LNCAP (cell line): ENCODE measurements around the gene LMAN2.

ENCODE experiments used
- TF ChIP-seq, protein P1 (sequence below): fragments of 450-650 bp; IDR thresholded peaks from 2 replicates; pipeline ENCODE4 v1.5.1; 2017; ENCODE audit warnings: mild to moderate bottlenecking

The LMAN2 gene

DNA sequence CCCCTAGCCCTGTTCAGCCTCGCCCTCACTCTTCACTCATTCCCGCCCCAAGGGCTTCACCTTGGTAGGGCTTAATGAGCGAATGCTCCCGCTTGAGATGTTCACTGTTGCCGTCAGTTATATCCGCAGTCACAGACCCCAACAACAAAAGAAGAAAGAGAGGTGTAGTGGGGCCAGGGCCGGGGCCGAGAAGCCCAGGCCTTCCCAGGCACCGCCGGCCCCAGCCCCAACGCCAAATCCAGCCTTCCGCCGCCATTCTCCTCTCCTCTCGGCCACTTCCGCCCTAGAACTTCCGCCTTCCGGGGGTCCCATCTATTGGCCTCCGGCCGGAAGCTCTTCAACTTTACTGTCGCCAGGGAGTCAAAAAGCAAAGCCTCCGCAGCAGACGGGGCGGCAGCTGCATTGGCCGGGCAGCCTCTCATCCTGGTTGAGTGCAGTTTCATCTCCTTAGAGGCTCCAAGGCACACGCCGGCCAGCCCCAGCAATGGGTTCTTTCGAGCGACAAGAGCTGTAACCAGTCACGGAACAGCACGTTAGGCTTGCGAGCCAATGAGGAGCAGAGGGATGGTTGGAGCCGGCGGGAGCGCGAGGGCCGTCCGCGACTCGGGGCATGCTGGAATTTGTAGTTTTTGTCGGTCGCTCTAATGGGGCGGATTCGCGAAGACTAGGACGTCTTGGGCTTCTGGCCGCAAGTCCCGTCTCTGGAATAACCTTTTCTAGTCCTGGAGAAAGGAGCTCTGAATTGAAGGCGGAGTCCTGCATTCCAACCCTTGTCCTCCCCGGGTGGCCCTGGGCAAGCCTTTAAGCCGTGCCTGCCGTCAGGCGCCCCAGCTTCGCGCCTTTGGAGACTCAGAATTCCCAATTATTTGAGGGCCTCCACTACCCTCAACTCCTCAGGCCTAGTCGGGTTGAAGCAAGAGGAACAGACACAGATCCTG lies at the start of gene LMAN2:
LMAN2 (minus strand) TSS at position 277 of the 938 bp plus-strand sequence; CDS start at position 256, 21 bp downstream.
- TF ChIP-seq, protein P1, sequence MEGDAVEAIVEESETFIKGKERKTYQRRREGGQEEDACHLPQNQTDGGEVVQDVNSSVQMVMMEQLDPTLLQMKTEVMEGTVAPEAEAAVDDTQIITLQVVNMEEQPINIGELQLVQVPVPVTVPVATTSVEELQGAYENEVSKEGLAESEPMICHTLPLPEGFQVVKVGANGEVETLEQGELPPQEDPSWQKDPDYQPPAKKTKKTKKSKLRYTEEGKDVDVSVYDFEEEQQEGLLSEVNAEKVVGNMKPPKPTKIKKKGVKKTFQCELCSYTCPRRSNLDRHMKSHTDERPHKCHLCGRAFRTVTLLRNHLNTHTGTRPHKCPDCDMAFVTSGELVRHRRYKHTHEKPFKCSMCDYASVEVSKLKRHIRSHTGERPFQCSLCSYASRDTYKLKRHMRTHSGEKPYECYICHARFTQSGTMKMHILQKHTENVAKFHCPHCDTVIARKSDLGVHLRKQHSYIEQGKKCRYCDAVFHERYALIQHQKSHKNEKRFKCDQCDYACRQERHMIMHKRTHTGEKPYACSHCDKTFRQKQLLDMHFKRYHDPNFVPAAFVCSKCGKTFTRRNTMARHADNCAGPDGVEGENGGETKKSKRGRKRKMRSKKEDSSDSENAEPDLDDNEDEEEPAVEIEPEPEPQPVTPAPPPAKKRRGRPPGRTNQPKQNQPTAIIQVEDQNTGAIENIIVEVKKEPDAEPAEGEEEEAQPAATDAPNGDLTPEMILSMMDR, result no peak

DNA sequence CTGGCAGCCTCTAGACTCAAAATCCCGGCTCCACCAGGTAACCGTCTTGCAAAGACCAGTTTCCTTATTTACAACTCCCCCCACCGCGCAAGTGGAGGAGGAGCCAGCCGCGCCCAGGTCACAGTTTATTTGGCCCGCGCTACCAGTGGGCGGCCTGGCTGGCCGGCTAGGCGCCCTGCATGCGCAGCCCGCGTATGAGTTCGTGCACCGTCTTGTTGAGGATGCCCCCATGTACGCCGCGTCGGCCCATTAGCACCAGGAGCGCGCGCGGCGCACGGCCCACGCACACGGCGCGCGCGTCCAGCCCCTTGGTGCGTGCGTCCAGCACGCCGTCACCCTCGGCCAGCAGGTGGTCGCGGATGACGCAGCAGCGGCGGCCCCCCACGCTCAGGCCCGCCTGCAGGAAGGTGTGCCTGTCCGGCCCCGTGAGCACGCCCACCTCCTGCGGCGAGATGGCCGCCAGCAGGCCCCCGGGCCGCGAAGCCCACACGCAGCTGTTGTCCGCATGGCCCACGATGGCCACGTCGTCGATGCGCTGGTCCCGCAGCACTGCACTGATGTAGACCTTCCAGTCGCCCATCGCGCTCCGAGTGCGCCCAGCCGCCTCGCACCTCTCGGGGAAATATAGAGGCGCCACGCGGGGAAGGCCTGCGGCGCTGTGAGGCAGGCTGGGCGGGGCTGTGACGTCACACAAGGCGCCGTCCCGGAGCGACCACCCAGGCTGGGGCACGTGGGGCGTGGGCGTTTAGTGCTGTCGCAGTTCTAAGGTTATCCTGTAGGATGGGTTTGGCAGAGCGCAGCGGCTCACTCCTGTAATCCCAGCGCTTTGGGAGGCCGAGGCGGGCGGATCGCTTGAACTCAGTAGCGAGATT lies 48.8 kb upstream of the LMAN2 start, which contains the start of gene PFN3:
PFN3 (minus strand) TSS at position 665 of the 872 bp plus-strand sequence; CDS start at position 580, 85 bp downstream.
- TF ChIP-seq, protein P1, result no peak

- TF ChIP-seq, protein P1, result no peak
These were observed 46.5 kb upstream of the LMAN2 start for GRCh38 chr5:177397875-177398390.

DNA sequence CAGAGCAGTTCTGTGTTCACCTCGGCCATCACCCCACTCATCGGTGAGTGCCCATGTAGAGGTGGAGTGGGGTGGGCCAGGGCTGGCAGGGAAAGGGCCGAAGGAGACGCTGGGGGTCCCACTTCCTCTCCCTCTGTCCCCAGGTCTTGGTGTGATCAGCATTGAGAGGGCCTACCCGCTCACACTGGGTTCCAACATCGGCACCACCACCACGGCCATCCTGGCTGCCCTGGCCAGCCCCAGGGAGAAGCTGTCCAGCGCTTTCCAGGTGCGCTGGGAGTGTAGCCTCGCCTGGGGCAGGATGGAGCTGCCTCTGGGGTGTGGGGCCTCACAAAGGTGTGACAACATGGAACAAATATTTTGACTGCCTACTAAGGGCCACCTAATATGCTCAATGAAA lies 45.3 kb upstream of the LMAN2 start:
- TF ChIP-seq, protein P1, result no peak

DNA sequence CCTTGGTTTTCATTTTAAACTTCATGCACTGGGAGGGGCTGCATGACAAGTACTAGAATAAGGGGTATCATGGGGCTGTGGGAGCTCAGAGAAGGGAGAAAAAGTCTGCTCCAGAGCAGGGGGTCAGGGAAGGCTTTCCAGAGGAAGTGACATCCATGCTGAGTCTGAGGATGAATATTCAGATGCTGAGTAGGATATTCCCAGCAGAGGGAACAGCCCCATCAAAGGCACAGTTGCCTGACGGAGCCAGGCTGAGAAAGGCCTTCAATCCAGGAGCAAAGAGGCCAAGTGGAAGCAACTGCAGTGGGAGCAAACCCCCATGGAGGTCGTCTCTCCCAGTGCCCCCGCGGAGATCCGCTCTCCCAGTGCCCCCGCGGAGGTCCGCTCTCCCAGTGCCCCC lies 44.6 kb upstream of the LMAN2 start:
- TF ChIP-seq, protein P1, result no peak

GRCh38 chr5:177393990-177394389 lies 42.5 kb upstream of the LMAN2 start:
- TF ChIP-seq, protein P1, result no peak

DNA sequence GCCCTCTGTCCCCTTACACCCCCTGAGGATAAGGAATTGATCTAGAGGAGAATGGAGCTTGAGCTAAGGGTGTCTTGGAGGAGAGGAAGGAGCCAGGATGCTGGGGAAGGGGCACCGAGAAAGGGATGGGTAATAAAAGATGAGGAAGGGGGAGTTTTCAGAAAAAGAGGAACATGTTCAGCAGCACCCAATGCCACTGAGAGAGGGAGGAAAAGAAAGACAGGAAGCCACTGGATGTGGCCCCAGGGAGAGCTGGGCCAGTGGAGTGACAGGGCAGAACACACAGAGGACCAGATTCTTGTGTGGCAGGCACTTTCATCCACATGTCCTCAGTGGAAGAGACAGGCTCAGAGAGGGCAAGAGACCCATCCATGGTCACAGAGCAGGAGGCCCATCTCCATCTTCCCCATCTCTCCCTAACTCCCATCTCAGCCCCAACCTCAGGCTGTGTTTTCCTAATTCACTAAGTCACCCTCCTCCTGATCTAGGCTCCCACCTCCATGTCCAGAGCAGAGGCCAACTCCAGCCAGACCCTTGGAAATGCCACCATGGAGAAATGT lies 41.8 kb upstream of the LMAN2 start:
- TF ChIP-seq, protein P1, result no peak
